Activated naive CD8-positive, alpha-beta T cell treated with anti-CD3 and anti-CD28 coated beads for 36 hours (primary cell): ENCODE measurements around the gene INPP5A. TPM values are rescaled to one million over a fixed set of nuclear protein-coding genes. Genes with fewer than 3 reads are reported as not detected.

Experiments
- DNase-seq: peaks from one replicate; pipeline ENCODE4 v3.0.0; 2021
- H3K27ac Mint-ChIP-seq: one replicate; pipeline ENCODE4 v1.8.0; 2022; ENCODE audit warnings: mild to moderate bottlenecking, moderate library complexity, mixed read lengths
- H3K27me3 Mint-ChIP-seq: one replicate; pipeline ENCODE4 v1.8.0; 2022; ENCODE audit warnings: mild to moderate bottlenecking, mixed read lengths
- H3K36me3 Mint-ChIP-seq: one replicate; pipeline ENCODE4 v1.8.0; 2021; ENCODE audit warnings: mild to moderate bottlenecking, mixed read lengths
- H3K4me1 Mint-ChIP-seq: one replicate; pipeline ENCODE4 v1.8.0; 2021; ENCODE audit warnings: mixed read lengths
- H3K4me3 Mint-ChIP-seq: one replicate; pipeline ENCODE4 v1.8.0; 2022; ENCODE audit warnings: mild to moderate bottlenecking, moderate library complexity, mixed read lengths
- H3K9me3 Mint-ChIP-seq: one replicate; pipeline ENCODE4 v1.8.0; 2022; ENCODE audit warnings: mixed read lengths
- total RNA-seq, 2 experiments: library from RNA; stranded (reverse); gene quantifications; one replicate each; pipeline ENCODE4 v1.2.3, GENCODE V29; 2021

INPP5A gene
- total RNA-seq, 2 experiments from 2014 or later = 6.1 to 7.4 TPM

DNA sequence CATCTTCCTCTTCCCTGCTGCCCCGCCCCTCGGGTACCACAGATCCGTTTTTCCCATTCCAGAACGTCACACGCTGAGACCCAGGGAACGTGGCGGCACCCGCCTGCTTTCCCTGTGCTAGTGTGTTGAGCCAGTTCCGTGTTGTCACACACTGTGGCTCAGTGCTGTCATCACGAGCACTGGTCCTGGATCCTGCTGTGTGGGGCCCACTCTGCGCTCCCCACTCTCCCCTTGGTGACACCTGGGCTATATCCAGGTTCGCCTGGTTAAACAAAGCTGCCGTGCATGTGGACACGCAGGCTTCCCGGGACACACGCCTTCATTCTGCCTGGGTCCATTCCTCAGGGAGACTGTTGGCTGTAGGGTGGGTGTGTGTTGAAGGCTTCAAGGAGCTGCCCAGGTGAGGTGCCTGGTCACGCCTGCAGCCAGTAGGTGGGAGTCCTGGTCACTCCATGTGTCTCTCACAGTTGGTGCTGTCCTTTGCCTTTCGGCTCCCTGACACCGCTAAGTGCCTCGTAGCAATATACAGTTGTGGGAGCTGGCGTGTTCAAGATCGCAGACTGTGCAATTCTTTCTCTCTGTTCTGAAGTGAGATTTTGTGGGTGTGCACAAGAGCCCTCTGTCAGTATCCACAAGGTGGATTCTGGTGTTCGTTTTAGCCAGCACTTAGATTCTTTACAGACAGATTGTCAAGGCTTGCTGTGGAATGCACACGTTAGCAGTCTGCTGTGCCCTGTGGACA lies 88.6 kb downstream of the INPP5A start:
- Mint-ChIP-seq H3K4me1 (peaks cover 20% of the 10 kb centered on the region), H3K36me3 (peaks cover 4% of the 10 kb centered on the region), H3K27ac (no peak overlapping the region), H3K9me3 (peaks cover 4% of the 10 kb centered on the region), H3K27me3 (no peaks in the 10 kb centered on the region), H3K4me3 (no peak overlapping the region)
- no peak for DNase-seq

DNA sequence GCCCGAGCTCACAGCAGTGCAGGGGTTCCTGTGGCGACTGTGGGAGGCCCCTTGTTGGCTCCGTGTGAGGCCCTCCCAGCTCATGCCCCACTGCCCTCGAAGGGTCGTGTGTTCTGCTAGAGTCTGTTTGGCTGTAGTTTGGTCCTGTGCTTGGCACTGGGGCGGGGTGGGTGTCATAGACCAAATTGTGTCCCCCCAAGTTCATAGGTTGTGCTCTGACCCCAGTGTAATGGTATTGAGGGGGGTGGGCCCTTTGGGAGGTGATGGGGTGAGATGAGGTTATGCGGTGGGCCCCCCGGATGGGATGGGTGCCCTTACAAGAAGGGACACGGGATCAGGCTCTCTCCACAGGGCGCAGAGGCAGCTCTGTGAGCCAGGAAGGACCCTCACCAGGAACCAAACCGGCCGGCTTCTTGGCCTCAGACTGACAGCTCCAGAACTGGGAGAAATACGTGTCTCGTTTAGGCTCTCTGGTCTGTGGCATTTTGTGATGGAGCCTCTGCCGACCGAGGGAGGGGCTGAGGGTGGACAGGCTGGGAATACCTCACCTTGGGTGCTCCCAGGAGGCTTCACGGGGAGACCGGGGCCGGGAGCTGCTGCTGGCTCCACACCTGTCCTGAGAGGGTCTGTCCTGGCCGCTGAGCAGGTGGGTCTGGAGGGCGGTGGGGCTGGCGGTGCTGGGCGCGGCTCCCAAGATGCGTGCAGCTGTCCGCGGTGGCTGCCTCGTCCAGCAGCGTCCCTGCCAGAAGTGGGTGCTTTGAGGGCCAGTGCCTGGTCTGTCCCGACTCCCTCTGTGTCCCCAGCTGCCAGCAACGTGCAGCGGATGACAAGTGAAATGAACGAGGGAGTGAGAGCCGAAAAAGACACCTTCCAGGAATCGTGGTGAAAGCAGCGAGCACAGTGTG lies 89.4 kb downstream of the INPP5A start:
- Mint-ChIP-seq H3K4me3 (no peak overlapping the region), H3K9me3 (no peaks in the 10 kb centered on the region), H3K4me1 (peaks cover 20% of the 10 kb centered on the region), H3K36me3 (no peaks in the 10 kb centered on the region), H3K27ac (no peak overlapping the region), H3K27me3 (no peaks in the 10 kb centered on the region)
- DNase-seq = no peak

DNA sequence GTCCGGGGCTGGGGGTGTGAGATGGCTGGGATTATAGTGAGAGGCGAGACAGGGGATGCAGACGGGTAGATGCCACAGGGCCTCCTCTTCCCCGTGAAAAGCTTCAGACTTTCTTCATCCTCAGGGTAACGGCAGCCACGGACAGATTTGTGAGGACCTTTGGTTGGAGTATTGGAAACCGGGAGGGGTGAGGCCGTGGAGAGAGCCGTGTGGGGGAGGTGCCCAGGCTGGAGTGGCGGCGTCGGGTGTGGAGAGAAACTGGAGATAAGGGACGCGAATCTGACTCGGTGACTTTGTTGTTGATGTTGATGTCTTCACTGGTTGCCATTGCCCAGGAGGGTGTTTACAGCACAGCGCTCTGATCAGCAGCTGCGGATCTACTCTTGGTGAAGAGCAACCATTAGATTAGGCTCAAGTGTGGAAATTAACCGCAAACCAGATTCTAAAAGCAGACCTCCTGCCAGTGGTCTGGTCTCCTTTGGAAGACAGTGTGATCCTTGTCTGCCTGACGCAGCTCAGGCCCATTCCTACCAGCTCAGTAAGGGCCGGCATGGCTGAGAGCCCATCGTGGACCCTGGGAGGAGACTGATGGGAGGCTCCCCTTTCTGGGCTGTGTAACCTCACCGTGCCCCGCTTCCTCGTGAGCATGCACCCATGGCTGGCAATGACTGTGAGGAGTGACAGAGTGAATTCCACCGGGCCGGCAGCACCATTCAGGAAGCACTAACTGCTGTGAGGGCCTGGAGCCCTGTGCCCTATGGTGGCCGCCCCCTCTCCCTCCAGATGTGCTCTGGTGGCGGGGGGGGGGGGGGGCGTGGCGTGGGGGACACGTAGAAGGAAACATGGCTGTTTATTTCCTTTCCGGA lies 90.3 kb downstream of the INPP5A start:
- Mint-ChIP-seq H3K4me3 (no peak overlapping the region), H3K9me3 (no peaks in the 10 kb centered on the region), H3K36me3 (no peaks in the 10 kb centered on the region), H3K4me1 (peaks cover 23% of the 10 kb centered on the region), H3K27me3 (no peaks in the 10 kb centered on the region), H3K27ac (no peak overlapping the region)
- no peak for DNase-seq

DNA sequence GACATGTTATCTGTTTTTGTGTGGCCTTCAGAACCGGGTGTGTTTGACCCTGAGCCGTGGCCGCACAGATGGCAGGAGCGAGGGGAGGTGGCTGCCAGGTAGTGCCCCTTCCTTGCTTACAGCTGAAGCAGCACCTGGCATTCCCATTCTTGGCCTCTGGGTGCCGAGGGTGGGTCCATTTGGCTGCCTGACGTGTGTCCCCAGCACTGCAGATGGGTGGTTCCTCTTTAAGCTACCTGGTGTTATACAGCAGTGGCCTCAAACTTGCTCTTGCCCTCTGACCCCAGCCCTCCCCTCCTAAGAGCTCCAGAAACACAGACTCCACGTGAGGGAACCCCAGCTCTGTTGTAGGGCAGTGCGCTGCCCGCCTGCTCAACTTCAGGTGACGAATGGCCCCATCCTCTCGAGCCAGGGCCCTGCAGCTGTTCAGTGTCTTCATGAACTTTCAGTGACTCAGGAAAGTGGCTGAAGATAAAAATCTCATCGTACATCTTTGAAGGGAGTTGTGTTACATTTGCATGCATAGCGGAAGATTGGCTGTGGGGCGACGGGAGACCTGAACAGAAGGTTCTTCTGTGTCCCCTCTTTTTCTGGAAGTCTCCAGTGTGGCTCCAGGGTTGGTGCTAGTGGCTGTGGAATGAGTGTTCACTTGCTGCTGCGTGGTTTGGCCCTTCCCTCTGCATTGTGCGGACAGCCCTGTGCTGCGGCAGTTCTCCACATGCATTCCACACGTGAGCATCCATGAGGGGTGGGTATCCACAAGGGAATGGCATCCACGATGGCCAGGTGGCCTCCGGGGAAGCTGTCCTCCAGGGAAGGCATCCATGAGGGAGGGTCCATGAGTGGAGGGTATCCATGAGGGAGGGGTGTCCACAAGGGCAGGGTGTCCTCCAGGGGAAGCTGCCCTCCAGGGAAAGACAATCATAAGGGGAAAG lies 91.6 kb downstream of the INPP5A start:
- H3K9me3 Mint-ChIP-seq = no peaks in the 10 kb centered on the region
- no peaks in the 10 kb centered on the region for H3K36me3 Mint-ChIP-seq
- no peaks in the 10 kb centered on the region for H3K27me3 Mint-ChIP-seq
- H3K4me1 Mint-ChIP-seq = peaks cover 31% of the 10 kb centered on the region
- no peak for DNase-seq
- H3K27ac Mint-ChIP-seq = no peak overlapping the region
- no peak overlapping the region for H3K4me3 Mint-ChIP-seq

DNA sequence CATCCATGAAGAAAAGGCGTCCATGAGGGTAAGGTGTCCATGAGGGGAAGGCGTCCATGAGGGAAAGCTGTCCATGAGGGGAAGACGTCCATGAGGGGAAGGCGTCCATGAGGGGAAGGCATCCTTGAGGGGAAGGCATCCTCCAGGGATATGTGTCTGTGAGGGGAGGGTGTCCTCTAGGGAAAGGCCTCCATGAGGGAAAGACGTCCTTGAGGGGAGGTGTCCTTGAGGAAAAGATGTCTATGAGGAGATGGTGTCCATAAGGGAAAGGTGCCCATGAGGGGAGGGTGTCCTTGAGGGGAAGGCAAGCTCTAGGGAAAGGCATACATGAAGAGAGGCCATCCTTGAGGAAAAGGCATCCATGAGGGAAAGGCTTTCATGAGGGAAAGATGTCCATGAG lies 92.6 kb downstream of the INPP5A start:
- no peaks in the 10 kb centered on the region for H3K27me3 Mint-ChIP-seq
- H3K36me3 Mint-ChIP-seq = no peaks in the 10 kb centered on the region
- H3K9me3 Mint-ChIP-seq = no peaks in the 10 kb centered on the region
- H3K4me3 Mint-ChIP-seq = no peak overlapping the region
- H3K27ac Mint-ChIP-seq = no peak overlapping the region
- no peak for DNase-seq
- peaks cover 36% of the 10 kb centered on the region for H3K4me1 Mint-ChIP-seq

DNA sequence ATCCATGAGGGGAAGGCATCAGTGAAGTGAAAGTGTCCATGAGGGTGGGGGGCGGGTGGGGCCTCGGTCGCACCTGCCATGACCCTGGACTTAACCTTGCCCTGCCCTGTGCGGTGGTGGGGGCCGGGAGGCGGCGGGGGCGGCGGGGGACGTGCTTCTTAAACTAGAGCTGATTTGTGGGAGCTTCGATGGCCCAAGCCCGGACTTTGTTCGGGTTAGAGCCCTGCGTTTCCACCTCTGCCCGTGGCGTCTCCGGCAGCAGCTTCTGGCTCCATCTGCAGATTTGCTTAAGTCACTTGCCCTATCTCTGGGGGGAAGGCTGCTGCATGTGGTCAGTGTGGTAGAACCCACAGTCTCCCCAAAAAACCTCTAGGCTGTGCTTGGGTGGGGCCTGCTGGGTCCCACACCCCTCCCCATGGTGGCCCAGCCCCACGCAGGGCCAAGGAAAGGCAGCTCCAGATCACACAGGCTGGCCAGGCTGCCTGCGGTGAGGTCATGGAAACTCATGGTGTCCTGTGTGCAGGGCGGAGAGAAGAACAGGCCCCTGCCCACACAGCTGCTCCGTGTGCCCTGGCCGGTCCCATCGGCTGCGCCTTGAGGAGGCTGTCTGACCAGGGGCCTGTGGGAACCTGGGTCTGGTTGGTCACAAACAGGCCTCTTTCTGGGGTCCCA lies 93.2 kb downstream of the INPP5A start:
- Mint-ChIP-seq H3K9me3 (no peaks in the 10 kb centered on the region), H3K4me3 (no peak overlapping the region), H3K36me3 (no peaks in the 10 kb centered on the region), H3K27ac (no peak overlapping the region), H3K4me1 (peaks cover 33% of the 10 kb centered on the region), H3K27me3 (no peaks in the 10 kb centered on the region)
- DNase-seq = no peak

DNA sequence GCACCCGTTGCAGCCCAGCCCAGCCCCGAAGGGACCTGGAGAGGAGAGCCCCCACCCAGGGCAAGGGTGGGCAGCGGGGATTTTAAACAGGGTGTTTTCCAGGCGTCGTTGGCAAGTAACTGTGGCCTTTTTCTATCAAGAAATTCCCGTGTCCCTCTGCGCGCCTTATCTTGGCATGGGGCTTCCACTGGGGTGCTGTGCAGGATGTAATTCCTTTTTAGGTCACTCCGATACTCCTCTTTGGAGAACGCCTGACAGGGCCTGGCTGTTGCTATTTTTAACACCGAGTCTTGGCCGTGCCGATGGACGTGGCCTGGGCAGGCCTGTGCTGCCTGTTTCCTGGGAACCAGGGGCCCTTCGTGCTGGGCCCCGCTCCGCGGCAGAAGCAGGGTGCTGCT lies 93.8 kb downstream of the INPP5A start:
- no peaks in the 10 kb centered on the region for H3K36me3 Mint-ChIP-seq
- no peaks in the 10 kb centered on the region for H3K27me3 Mint-ChIP-seq
- no peak overlapping the region for H3K4me3 Mint-ChIP-seq
- no peak for DNase-seq
- H3K4me1 Mint-ChIP-seq = peaks cover 32% of the 10 kb centered on the region
- no peak overlapping the region for H3K27ac Mint-ChIP-seq
- H3K9me3 Mint-ChIP-seq = no peaks in the 10 kb centered on the region

DNA sequence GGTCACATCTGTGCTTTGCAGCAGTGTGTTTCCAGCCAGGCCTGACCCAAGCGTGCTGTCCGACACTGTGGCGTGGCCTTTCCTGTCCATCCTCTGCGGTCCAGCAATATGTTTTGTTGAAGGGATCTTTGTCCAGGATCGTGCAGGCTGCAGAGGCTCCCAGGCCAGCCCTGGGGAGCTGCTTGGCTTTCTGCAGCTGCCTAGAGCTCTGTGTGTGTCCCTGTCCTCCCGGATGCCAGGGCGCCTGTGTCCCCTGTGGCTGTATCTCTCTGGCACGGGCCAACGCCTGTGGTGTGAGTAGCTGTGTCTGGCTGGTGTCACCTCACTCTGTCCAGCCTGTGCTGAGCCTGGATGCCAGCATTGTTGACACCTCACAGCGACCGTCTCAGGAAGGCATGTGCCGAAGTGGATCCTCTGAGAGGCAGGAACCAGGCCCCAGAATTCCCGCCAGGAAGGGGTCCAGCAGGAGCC lies 94.5 kb downstream of the INPP5A start:
- no peaks in the 10 kb centered on the region for H3K36me3 Mint-ChIP-seq
- no peaks in the 10 kb centered on the region for H3K27me3 Mint-ChIP-seq
- no peak for DNase-seq
- H3K27ac Mint-ChIP-seq = no peak overlapping the region
- no peaks in the 10 kb centered on the region for H3K9me3 Mint-ChIP-seq
- H3K4me1 Mint-ChIP-seq = peaks cover 32% of the 10 kb centered on the region
- no peak overlapping the region for H3K4me3 Mint-ChIP-seq

DNA sequence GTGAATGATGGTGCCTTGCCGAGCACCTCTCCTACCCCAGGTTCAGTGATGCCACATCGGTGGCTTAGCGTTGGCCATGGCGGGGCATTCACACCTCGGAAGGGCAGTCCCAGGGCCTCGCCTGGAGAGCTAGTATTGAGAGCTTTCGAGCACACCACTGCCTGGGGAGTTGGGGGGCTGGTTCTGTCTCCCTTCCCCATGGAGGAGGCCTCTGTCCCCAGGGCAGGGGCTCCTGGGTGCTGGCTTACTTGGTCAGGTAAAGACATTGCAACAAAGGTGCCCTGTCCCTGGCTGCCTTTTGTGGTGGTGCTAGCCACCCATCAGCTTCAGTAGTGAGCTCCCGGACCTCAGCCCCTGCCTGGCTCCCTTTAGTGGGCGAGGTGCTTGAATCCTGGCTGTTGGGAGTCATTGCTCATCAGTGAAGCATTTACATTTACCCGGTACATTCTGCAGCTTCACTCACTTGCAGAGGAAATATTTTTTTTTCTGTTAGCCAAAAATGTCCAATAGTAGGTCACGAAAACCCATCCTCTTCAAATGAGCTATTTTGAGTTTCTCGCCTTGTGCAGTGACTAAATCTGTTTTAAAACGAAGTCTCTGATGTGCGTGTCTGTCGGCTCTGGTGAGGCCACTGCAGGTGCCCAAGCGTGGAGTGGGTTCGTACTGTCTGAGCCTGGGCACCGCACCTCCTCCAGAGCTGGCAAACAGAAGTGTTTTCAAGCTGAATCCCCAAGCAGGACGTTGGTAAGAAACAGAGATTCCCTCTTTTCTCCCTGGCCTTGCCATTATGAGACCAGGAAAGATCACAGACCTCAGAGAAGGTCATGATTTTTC lies 95.5 kb downstream of the INPP5A start:
- Mint-ChIP-seq H3K27ac (no peak overlapping the region), H3K9me3 (no peaks in the 10 kb centered on the region), H3K27me3 (no peaks in the 10 kb centered on the region), H3K36me3 (no peaks in the 10 kb centered on the region), H3K4me1 (peaks cover 29% of the 10 kb centered on the region), H3K4me3 (no peak overlapping the region)
- no peak for DNase-seq

DNA sequence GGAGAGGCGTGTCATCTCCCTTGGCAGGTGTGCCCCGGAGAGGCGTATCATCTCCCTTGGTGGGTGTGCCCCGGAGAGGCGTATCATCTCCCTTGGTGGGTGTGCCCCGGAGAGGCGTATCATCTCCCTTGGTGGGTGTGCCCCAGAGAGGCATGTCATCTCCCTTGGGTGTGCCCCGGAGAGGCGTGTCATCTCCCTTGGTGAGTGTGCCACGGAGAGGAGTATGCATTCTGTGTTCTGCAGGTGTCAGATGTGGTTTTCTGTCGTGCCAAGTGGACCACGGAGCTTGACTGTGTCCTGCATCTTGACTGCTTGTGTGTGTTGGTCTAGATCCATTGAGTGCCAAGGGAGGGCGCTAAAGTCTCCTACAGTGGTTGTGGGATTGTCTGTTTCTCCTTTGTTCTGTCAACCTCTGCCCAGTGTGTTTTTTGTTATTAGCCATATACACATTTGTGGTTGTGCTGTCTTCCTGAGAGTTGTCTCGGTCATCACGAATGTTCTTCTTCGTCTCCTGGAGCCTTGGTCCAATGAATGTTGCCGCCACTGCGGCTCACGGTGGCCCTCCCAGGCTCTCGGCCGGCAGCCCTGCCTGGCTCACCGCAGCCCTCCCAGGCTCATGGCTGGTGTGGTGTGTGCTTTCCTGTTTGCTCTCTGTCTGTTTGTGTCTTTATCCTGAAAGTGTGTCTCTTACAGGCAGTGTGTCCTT lies 96.8 kb downstream of the INPP5A start:
- Mint-ChIP-seq H3K9me3 (no peaks in the 10 kb centered on the region), H3K27ac (no peak overlapping the region), H3K36me3 (no peaks in the 10 kb centered on the region), H3K4me3 (no peak overlapping the region), H3K4me1 (peaks cover 21% of the 10 kb centered on the region), H3K27me3 (no peaks in the 10 kb centered on the region)
- DNase-seq = no peak

DNA sequence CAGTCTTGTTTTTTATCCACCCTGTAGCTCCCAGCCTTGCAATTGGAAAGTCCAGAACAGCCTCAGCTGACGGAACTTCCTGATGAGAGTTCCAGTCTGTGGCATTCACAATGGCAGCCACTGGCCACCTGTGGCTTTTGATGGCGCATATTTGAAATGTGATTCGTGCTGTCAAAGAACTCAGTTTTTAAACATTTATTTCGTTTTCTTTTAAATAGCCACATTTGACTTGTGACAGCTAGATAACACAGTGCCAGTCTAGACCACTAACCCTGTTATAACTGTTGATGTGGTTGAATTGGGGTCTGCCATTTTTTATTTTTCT lies 97.3 kb downstream of the INPP5A start:
- Mint-ChIP-seq H3K4me3 (no peak overlapping the region), H3K27me3 (no peaks in the 10 kb centered on the region), H3K36me3 (no peaks in the 10 kb centered on the region), H3K9me3 (no peaks in the 10 kb centered on the region), H3K4me1 (peaks cover 21% of the 10 kb centered on the region), H3K27ac (no peak overlapping the region)
- no peak for DNase-seq

DNA sequence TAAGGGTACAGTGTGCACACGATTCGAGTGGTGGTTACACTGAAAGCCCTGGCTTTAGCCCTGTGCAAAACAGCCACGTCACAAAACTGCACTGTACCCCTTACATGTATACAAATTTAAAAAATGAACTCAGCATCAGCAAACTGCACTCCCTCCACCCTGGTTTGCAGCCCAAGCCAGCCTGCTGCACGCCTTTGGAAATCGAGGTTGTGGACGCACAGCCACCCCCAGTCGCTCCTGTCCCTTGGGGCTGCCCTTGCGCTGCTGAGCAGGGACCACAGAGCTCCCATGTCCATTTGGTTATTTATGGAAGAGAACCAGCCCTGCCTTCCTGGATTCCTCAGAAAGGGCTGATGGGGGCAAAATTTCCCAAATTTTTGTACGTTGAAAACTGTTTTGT lies 98.8 kb downstream of the INPP5A start:
- H3K9me3 Mint-ChIP-seq = no peaks in the 10 kb centered on the region
- no peak overlapping the region for H3K4me3 Mint-ChIP-seq
- no peak overlapping the region for H3K27ac Mint-ChIP-seq
- no peaks in the 10 kb centered on the region for H3K27me3 Mint-ChIP-seq
- peaks cover 23% of the 10 kb centered on the region for H3K4me1 Mint-ChIP-seq
- H3K36me3 Mint-ChIP-seq = no peaks in the 10 kb centered on the region
- DNase-seq = no peak
